Upper lobe of left lung (tissue), 6 donors: Measurements from ENCODE around the gene ZBTB17. TPM values are rescaled to one million over a fixed set of nuclear protein-coding genes. Genes with fewer than 3 reads are reported as not detected.

ENCODE experiments used
- ATAC-seq, 2 donors: fragments of 200-7000 bp; cut with Tn5 transposase; one replicate each; pipeline ENCODE4 v1.9.1; 2022; ENCODE audit warnings: mild to moderate bottlenecking in 2 of 2, moderate library complexity in 2 of 2; ENCODE audit not compliant: low FRiP score in 2 of 2
- DNase-seq, 2 donors: peaks; one replicate each; pipeline ENCODE4 v3.0.0-alpha.2; 2019 to 2020
- H3K27ac ChIP-seq, 4 donors: fragments of 200-600 bp; sonication (generic); one replicate each; pipeline ENCODE4 v1.5.1; 2016 to 2019
- H3K27me3 ChIP-seq, 4 donors: fragments of 200-600 bp; sonication (generic); one replicate each; pipeline ENCODE4 v1.5.1; 2017 to 2019
- H3K36me3 ChIP-seq, 4 donors: fragments of 200-600 bp; sonication (generic); one replicate each; pipeline ENCODE4 v1.5.1; 2016 to 2019
- H3K4me1 ChIP-seq, 4 donors: fragments of 200-600 bp; sonication (generic); one replicate each; pipeline ENCODE4 v1.5.1; 2018 to 2019
- H3K4me3 ChIP-seq, 4 donors: fragments of 200-600 bp; sonication (generic); one replicate each; pipeline ENCODE4 v1.5.1; 2017 to 2019; ENCODE audit warnings: mild to moderate bottlenecking in 2 of 4, moderate library complexity in 1 of 4
- H3K9me3 ChIP-seq, 4 donors: fragments of 200-600 bp; sonication (generic); one replicate each; pipeline ENCODE4 v1.5.1; 2018 to 2019
- EP300 ChIP-seq, 4 donors: sonication (generic); formaldehyde crosslinking; IDR thresholded peaks; one replicate each; pipeline ENCODE4 v1.5.1; 2017; ENCODE audit warnings: antibody characterized with exemption in 4 of 4, control low read depth in 2 of 4
- POLR2A ChIP-seq, 4 donors: fragments of 450-650 bp; IDR thresholded peaks; one replicate each; pipeline ENCODE4 v1.5.1; 2016 to 2017; ENCODE audit warnings: antibody characterized with exemption in 4 of 4, mild to moderate bottlenecking in 2 of 4
- POLR2AphosphoS5 ChIP-seq, 2 donors: sonication (generic); formaldehyde crosslinking; IDR thresholded peaks; one replicate each; pipeline ENCODE4 v1.5.1; 2017; ENCODE audit warnings: antibody characterized with exemption in 2 of 2
- WGBS, 2 donors: methylation state at CpG; one replicate each; pipeline ENCODE4 v1.1.5; 2017 to 2018; 5-methylcytosine and 5-hydroxymethylcytosine counted together
- total RNA-seq, 6 donors: library from RNA; depleted of rRNA in 4 of 6; stranded (reverse); fragments of >200 nt in 4 of 6; gene quantifications; one replicate each; pipeline versions ENCODE4 v1.1.0 to v1.2.1, GENCODE V29; 2016 to 2021
- TF ChIP-seq, protein P1 (sequence below), 6 experiments: fragments of 450-650 bp in 4 of 6; fragments of 200-600 bp in 2 of 6; sonication (generic) in 2 of 6; IDR thresholded peaks; one replicate each; pipeline ENCODE4 v1.5.1; 2016 to 2019; ENCODE audit warnings: antibody characterized with exemption in 6 of 6
- donor health status: DM: no; HTN: no; CAD: no; lungs with moderate emphysema.
- donor health status: DM: no; HTN: yes; CAD: no; lungs with severe emphysema.

Gene ZBTB17
- total RNA-seq, 6 donors from 2014 or later, result 34.1 to 94.2 (median 42.9) TPM

DNA sequence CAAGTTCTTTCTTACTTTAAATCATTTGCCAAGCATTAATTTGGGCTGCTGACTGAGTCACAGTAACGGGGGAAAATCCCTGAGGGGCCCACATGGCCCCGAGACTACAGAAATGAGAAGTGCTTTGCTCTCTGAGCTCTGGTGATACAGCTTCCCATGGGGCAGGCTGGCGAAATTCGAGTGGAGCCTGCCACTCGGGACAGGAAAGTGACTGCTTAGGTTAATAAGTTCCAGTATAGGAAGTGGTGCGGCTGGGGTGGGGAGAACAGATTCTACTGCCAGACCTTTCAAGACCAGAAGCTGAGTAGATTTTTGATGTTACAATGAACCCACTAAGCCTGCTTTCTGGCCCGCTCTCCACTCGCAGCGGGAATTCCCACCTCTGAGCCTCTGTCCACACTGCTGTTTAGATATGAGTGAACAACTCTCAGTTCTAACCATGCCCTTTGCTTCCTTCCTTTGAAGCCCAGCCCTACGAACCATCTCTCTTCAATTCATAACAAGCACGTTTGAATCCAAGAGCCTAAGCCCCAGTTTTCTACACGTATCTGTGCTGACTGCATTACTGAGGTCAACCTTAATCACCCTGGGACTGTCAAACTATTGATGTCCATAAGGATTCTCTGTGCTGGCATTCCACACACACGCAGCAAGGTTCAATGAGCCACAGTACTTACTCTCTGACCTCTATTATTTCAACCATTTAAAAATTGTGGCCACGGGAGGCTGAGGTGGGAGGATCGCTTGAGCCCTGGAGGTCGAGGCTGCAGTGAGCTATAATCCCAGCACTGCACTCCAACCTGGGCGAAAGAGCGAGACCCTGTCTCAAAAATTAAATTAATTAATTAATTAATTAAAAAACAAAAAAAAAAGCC, 9.6 kb downstream of the ZBTB17 start:
- peak overlapping the region; percentile 67 to 89 (median 75) for H3K27ac ChIP-seq
- WGBS, 2 donors, result 39 to 46% methylated on average over 18 of the region's 18 CpGs
- TF ChIP-seq, protein P1, sequence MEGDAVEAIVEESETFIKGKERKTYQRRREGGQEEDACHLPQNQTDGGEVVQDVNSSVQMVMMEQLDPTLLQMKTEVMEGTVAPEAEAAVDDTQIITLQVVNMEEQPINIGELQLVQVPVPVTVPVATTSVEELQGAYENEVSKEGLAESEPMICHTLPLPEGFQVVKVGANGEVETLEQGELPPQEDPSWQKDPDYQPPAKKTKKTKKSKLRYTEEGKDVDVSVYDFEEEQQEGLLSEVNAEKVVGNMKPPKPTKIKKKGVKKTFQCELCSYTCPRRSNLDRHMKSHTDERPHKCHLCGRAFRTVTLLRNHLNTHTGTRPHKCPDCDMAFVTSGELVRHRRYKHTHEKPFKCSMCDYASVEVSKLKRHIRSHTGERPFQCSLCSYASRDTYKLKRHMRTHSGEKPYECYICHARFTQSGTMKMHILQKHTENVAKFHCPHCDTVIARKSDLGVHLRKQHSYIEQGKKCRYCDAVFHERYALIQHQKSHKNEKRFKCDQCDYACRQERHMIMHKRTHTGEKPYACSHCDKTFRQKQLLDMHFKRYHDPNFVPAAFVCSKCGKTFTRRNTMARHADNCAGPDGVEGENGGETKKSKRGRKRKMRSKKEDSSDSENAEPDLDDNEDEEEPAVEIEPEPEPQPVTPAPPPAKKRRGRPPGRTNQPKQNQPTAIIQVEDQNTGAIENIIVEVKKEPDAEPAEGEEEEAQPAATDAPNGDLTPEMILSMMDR (IDR thresholded peaks at IDR 0.05), result no peak
- TF ChIP-seq POLR2AphosphoS5 (IDR thresholded peaks at IDR 0.05), result peak in 1 of 2 donors; percentile 48
- TF ChIP-seq POLR2A (IDR thresholded peaks at IDR 0.05), result peak in 1 of 4 donors; percentile 43
- peak in 1 of 4 donors; percentile 57 for TF ChIP-seq EP300 (IDR thresholded peaks at IDR 0.05)
- H3K27me3 ChIP-seq, result no peaks in the 10 kb centered on the region
- peaks cover 35 to 52% (median 50%) of the 10 kb centered on the region in 4 donors for H3K4me1 ChIP-seq
- peaks cover 0 to 25% (median 7%) of the 10 kb centered on the region in 4 donors for H3K36me3 ChIP-seq
- no peaks in the 10 kb centered on the region for H3K9me3 ChIP-seq
- DNase-seq (peak in 1 of 2 donors; percentile 78), ATAC-seq (peak; percentile 62 to 70)
- no peak overlapping the region for H3K4me3 ChIP-seq

DNA sequence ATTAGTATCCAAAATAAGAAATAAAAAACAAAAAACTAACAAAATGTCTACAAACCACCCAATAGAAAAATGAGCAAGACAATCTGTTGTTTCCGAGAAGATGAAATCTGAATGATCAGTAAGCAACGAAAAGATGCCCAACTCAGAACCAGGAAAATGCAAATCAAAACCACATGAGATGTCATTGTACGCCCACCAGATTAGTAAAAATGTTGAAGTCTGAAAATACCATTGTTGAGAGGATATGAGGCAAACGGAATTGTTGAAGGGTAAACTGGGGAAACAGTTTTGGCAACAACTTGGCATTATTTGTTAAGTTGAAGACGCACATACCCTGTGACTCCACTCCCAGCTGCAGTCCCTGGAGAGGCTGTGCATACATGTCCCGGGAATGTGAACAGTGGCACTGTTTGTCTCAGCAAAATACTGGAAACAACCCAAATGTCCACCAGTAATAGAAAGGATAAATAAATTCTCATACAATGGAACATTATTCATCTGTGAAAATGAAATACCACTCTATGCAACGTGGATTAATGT, 10.6 kb downstream of the ZBTB17 start:
- peaks cover 35 to 57% (median 52%) of the 10 kb centered on the region in 4 donors for H3K4me1 ChIP-seq
- DNase-seq (no peak), ATAC-seq (peak; percentile 28 to 50)
- peaks cover 0 to 22% (median 7%) of the 10 kb centered on the region in 4 donors for H3K36me3 ChIP-seq
- no peaks in the 10 kb centered on the region for H3K9me3 ChIP-seq
- H3K4me3 ChIP-seq, result no peak overlapping the region
- WGBS, 2 donors, result 31 to 38% methylated on average over 7 of the region's 7 CpGs
- TF ChIP-seq POLR2A (IDR thresholded peaks at IDR 0.05), result no peak
- peak; percentile 53 to 57 for TF ChIP-seq POLR2AphosphoS5 (IDR thresholded peaks at IDR 0.05)
- peak in 2 of 4 donors; percentile 39 to 71 for TF ChIP-seq EP300 (IDR thresholded peaks at IDR 0.05)
- no peaks in the 10 kb centered on the region for H3K27me3 ChIP-seq
- peak overlapping the region; percentile 67 to 89 (median 75) for H3K27ac ChIP-seq

- WGBS, 2 donors, result 72% methylated on average over 10 of the region's 10 CpGs
- Histone ChIP-seq H3K27me3 (no peaks in the 10 kb centered on the region), H3K36me3 (peaks cover 0 to 11% (median 4%) of the 10 kb centered on the region in 4 donors), H3K4me1 (peaks cover 39 to 68% (median 54%) of the 10 kb centered on the region in 4 donors), H3K27ac (peak overlapping the region in 3 of 4 donors; percentile 40 to 80 (median 59)), H3K4me3 (no peak overlapping the region), H3K9me3 (no peaks in the 10 kb centered on the region)
- peak in 1 of 2 donors; percentile 57 for ATAC-seq
- TF ChIP-seq, protein P1 (IDR thresholded peaks at IDR 0.05), result no peak
- TF ChIP-seq EP300 (IDR thresholded peaks at IDR 0.05) (no peak), POLR2A (IDR thresholded peaks at IDR 0.05) (no peak), POLR2AphosphoS5 (IDR thresholded peaks at IDR 0.05) (no peak)
- no peak for DNase-seq
Measured at GRCh38 chr1:15963968-15964648, 11.8 kb downstream of the ZBTB17 start.

DNA sequence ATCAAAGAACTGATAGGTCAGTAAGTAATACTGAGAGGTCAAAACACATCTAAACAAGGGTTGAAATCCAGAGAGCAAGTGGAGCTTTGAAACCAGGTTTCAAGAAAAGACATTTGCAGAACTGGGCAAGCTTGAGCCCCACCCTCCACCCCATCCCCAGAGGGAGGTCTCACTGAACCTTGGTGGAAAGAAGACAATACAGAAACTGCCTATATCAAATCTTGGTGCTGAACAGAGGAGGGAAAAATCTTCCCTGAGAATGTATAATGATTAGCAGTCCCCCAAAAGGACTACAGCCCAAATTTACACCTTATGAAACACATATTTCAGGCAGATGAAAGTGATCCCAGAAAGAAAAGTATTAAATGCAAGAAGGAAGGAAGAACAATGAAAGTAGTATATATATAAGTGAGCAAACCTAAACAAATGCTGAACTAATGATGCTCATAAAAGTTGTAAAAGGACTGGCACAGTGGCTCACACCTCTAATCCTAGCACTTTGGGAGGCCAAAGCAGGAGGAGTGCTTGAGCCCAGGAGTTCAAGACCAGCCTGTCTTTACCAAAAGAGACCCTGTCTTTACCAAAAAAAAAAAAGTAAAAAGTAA, 12.4 kb downstream of the ZBTB17 start:
- no peak overlapping the region for H3K4me3 ChIP-seq
- H3K4me1 ChIP-seq, result peaks cover 45 to 73% (median 61%) of the 10 kb centered on the region in 4 donors
- ATAC-seq, result no peak
- no peaks in the 10 kb centered on the region for H3K27me3 ChIP-seq
- H3K9me3 ChIP-seq, result no peaks in the 10 kb centered on the region
- DNase-seq, result no peak
- TF ChIP-seq POLR2A (IDR thresholded peaks at IDR 0.05) (no peak), EP300 (IDR thresholded peaks at IDR 0.05) (no peak), POLR2AphosphoS5 (IDR thresholded peaks at IDR 0.05) (no peak)
- TF ChIP-seq, protein P1 (IDR thresholded peaks at IDR 0.05), result no peak
- H3K27ac ChIP-seq, result peak overlapping the region in 3 of 4 donors; percentile 2 to 40 (median 15)
- H3K36me3 ChIP-seq, result peaks cover 0 to 4% (median 1%) of the 10 kb centered on the region in 4 donors
